ENCODE data around the gene PXT1.

- TF ChIP-seq, protein P1, sequence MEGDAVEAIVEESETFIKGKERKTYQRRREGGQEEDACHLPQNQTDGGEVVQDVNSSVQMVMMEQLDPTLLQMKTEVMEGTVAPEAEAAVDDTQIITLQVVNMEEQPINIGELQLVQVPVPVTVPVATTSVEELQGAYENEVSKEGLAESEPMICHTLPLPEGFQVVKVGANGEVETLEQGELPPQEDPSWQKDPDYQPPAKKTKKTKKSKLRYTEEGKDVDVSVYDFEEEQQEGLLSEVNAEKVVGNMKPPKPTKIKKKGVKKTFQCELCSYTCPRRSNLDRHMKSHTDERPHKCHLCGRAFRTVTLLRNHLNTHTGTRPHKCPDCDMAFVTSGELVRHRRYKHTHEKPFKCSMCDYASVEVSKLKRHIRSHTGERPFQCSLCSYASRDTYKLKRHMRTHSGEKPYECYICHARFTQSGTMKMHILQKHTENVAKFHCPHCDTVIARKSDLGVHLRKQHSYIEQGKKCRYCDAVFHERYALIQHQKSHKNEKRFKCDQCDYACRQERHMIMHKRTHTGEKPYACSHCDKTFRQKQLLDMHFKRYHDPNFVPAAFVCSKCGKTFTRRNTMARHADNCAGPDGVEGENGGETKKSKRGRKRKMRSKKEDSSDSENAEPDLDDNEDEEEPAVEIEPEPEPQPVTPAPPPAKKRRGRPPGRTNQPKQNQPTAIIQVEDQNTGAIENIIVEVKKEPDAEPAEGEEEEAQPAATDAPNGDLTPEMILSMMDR (IDR thresholded peaks at IDR 0.05): no peak
- no peak for TF ChIP-seq EZH2phosphoT487 (IDR thresholded peaks at IDR 0.05)
- no peak for TF ChIP-seq EZH2 (IDR thresholded peaks at IDR 0.05)
Measured at GRCh38 chr6:36381502-36382389, 60.9 kb downstream of the PXT1 start.

Data from neural progenitor cell (in vitro differentiated cells).